Urinary bladder (tissue), 4 donors: Measurements from ENCODE around the gene CCDC141. TPM values are rescaled to one million over a fixed set of nuclear protein-coding genes. Genes with fewer than 3 reads are reported as not detected.
"Not testable (repeated sequence)": the region's sequence is repeated elsewhere in the genome, so short reads cannot be mapped to it uniquely, and the experiment has no call there.

Source experiments
- DNase-seq: peaks from one replicate; pipeline ENCODE4 v3.0.0-alpha.2; 2015; ENCODE audit errors: extremely low spot score
- H3K27ac ChIP-seq: one replicate; pipeline ENCODE4 v1.5.1; 2013; ENCODE audit warnings: low read depth, mild to moderate bottlenecking, moderate library complexity
- H3K36me3 ChIP-seq: one replicate; pipeline ENCODE4 v1.6.1; 2013; ENCODE audit warnings: mild to moderate bottlenecking, moderate library complexity; ENCODE audit not compliant: insufficient read depth
- H3K4me1 ChIP-seq: one replicate; pipeline ENCODE4 v1.6.1; 2013; ENCODE audit warnings: mild to moderate bottlenecking, moderate library complexity; ENCODE audit not compliant: insufficient read depth
- H3K4me3 ChIP-seq: one replicate; pipeline ENCODE4 v1.5.1; 2013; ENCODE audit warnings: low read depth, low read length
- WGBS: extraction: QIAGEN DNeasy Blood & Tissue Kit; methylation state at CpG from one replicate; pipeline ENCODE4 v1.1.7; 2013; 5-methylcytosine and 5-hydroxymethylcytosine counted together
- polyA plus RNA-seq: library from polyadenylated mRNA; stranded (reverse); fragments of 200-250 nt; gene quantifications from one replicate; pipeline ENCODE4 v1.2.3, GENCODE V29; 2013
- total RNA-seq: library from RNA; depleted of rRNA; stranded (reverse); fragments of >200 nt; gene quantifications from one replicate; pipeline ENCODE4 v1.2.3, GENCODE V29; 2014
- donor health status: healthy with polysubstance abuse.
- donor health status: healthy.

CCDC141 gene
- total and polyA plus RNA-seq, 2 donors, result 0.20 to 18.0 TPM

DNA sequence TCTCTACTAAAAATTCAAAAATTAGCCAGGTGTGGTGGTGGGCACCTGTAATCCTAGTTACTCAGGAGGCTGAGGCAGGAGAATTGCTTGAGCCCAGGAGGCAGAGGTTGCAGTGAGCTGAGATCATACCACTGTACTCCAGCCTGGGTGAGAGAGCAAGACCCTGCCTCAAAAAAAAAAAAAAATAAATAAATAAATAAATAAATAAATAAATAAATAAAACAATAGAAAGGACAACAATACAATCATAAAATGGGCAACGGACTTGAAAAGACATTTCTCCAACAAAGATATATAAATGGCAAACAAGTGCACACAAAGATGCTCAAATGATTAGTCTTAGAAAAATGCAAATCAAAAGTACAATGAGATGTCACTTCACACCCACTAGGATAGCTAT lies 60.5 kb downstream of the CCDC141 start:
- DNase-seq, H3K36me3 ChIP-seq, H3K4me3 ChIP-seq, H3K27ac ChIP-seq, H3K4me1 ChIP-seq: not testable (repeated sequence)
- WGBS, result 42% methylated on average over 1 of the region's 1 CpG

DNA sequence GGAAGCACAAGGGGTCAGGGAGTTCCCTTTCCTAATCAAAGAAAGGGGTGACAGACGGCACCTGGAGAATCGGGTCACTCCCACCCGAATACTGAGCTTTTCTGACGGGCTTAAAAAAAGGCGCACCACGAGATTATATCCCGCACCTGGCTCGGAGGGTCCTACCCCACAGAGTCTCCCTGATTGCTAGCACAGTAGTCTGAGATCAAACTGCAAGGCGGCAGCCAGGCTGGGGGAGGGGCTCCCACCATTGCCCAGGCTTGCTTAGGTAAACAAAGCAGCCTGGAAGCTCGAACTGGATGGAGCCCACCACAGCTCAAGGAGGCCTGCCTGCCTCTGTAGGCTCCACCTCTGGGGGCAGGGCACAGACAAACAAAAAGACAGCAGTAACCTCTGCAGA lies 67.3 kb downstream of the CCDC141 start:
- H3K4me3 ChIP-seq, H3K36me3 ChIP-seq, DNase-seq, H3K27ac ChIP-seq, H3K4me1 ChIP-seq: not testable (repeated sequence)
- 75% methylated on average over 10 of the region's 10 CpGs for WGBS

DNA sequence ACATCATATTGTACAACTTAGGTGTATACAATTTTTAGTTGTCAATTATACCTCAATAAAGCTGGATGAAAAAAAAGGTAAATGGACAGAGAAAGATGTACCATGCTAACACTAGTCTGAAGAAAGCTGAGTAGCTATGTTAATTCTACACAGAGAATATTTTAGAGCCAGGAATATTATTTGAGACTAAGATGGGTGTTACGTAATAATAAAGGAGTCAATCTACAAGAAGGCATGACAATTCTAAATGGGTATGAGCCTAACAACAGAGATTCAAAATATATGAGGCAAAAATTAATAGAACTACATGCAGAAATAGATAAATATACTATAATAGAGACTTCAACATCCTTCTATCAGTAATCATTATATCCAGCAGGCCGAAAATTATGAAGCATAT lies 69.1 kb downstream of the CCDC141 start:
- Histone ChIP-seq H3K36me3 (no peaks in the 10 kb centered on the region), H3K4me1 (no peaks in the 10 kb centered on the region), H3K27ac (no peak overlapping the region), H3K4me3 (no peak overlapping the region)
- WGBS, result 86% methylated on average over 2 of the region's 2 CpGs
- no peak for DNase-seq

DNA sequence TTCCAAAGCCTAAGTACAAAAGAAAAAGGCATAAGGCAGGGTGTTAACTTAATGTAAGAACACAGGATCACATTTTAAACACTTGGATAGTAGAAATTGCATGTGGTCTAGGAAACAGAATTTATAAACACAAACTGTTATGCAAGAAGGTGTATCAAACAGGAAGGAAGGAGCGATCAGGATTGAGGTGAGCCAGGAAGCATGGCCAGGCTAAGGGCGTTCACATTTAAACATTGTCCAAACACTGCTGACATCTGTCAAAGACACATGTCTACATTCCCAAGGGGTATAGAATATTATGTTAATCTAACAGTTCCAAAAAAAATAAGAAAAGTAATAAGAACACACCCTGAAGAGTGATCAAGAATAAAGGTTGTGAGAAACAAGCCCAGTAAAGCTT lies 71.3 kb downstream of the CCDC141 start:
- 72% methylated on average over 2 of the region's 2 CpGs for WGBS
- no peak for DNase-seq
- Histone ChIP-seq H3K36me3 (no peaks in the 10 kb centered on the region), H3K4me1 (no peaks in the 10 kb centered on the region), H3K4me3 (no peak overlapping the region), H3K27ac (no peak overlapping the region)

DNA sequence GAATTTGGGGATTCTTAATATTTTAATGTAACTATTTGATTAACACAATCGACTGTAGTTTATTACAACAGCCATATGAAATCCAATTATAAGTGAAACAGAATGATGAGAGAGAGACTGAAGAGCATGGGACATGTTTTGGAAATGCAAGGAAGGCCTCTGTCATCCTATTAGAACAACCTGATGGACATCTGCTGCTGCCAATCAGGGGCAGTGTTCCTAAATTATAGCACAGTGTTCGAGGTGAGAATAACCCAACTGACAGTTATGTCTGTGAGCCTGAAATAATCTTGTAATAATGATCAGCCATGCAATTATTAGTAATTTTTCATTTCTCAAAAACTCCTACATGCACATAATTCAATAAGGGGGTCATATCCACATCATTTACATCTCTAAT lies 73.6 kb downstream of the CCDC141 start:
- H3K4me3 ChIP-seq, result no peak overlapping the region
- H3K27ac ChIP-seq, result no peak overlapping the region
- WGBS, result 81% methylated on average over 2 of the region's 2 CpGs
- DNase-seq, result no peak
- H3K36me3 ChIP-seq, result no peaks in the 10 kb centered on the region
- no peaks in the 10 kb centered on the region for H3K4me1 ChIP-seq

DNA sequence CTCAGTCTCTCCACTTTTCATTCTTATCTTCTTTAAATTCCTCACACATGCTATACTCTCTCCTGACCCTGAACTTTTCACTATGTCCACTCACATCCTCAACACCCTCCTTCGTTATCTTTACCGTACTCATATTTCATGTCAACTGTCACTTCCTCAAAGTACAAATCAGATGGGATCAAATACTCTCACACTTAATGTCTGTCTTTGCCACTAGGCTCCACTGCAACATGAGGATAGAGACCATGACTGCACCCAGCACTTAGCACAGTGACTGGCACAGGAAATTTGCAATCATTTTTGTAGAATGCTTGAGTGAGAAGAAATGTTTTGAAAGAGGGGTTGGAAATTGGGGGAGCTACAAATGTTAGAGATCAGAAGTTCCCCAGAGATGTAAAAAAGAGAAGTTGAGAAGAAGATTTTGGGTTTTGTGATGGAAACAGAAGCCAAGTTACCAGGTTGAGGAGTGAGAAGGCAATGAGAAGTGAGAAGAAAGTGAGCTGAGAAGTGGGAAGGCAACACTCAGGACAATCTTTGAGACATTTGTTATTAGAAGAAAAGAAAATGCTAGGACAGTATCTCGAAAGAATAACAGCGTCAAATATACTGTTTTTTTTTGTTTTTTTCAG lies 87.0 kb downstream of the CCDC141 start:
- no peaks in the 10 kb centered on the region for H3K4me1 ChIP-seq
- no peaks in the 10 kb centered on the region for H3K36me3 ChIP-seq
- no peak overlapping the region for H3K27ac ChIP-seq
- H3K4me3 ChIP-seq, result no peak overlapping the region
- 76% methylated on average over 4 of the region's 4 CpGs for WGBS
- no peak for DNase-seq

DNA sequence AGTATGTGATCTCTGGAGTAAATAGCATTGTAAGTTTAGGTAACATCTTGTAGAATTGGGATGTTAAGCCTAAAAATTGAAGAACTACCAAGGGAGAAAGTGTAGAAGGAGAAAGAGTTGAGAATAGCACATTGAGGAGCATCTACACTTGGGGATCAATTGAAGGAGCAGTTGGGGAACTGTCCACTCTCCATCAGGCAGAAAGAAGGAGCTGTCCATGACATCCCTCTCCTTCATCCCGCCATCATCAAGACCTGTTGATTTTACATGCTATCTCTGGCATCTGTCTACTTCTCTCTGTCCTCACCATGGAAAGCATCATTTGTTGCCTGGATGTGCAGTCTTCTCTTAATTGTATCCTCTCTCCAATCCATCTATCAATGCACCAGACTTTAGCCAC lies 87.8 kb downstream of the CCDC141 start:
- H3K4me3 ChIP-seq, result no peak overlapping the region
- H3K27ac ChIP-seq, result no peak overlapping the region
- no peak for DNase-seq
- H3K36me3 ChIP-seq, result no peaks in the 10 kb centered on the region
- no peaks in the 10 kb centered on the region for H3K4me1 ChIP-seq
- WGBS, result 86% methylated on average over 1 of the region's 1 CpG

DNA sequence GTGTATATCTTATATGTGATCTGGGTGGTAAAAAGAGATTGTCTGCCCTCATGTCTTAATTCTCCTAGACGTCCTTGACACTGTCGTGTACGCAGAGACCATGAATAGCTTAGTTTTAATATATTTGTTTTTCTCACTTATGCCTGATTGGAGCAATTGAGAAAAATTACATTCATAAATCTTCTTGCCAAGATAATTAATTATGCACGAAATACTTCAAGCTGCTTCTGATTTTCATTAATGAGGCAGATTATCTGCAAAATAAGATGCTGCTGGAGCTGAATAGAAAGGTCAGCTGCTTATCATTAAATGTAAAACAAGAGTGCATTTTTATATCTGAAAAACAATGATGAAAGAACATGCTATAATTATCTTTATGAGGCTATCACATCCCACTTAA lies 95.9 kb downstream of the CCDC141 start:
- 77% methylated on average over 4 of the region's 4 CpGs for WGBS
- no peak overlapping the region for H3K4me3 ChIP-seq

DNA sequence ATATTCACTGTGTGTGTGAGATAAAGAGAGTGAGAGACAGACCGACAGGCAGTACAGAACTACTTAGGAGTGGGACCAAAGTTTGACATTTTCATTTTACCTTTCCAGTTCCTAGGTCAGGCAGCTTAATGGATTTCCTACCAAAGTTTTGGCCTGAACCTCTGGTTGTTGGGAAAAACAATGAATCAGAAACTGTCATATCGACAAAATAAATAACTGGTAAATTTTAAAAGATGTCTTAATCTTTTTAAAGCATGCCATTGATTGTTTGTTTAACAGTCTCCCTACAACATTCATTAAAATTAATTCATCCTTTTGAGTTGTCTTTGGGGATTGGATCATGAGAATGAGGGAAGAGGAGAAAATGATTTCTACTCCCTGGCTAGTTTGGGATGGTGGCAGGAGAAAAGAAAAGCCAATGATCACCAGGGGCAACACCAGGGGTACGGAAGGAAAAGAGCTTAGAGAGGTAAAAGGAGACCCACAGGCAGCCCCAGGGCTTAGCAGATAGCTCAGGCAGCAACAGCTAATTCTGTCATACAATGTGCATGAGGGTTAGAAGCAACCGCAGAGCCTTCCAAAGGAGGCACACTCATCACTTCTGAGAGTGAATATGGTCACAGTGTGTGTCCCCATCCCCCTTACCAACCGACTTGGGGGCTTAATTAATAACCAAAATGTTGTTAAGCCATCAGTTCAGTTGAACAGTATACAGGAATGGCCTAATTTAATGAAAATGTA lies 98.5 kb downstream of the CCDC141 start:
- 89% methylated on average over 5 of the region's 5 CpGs for WGBS
- no peak for DNase-seq
- Histone ChIP-seq H3K27ac (no peak overlapping the region), H3K4me3 (no peak overlapping the region), H3K4me1 (no peaks in the 10 kb centered on the region), H3K36me3 (no peaks in the 10 kb centered on the region)

More for the DNA sequence above, 95.9 kb downstream of the CCDC141 start:
- H3K4me1 ChIP-seq, result no peaks in the 10 kb centered on the region
- no peak overlapping the region for H3K27ac ChIP-seq
- no peaks in the 10 kb centered on the region for H3K36me3 ChIP-seq
- no peak for DNase-seq

DNA sequence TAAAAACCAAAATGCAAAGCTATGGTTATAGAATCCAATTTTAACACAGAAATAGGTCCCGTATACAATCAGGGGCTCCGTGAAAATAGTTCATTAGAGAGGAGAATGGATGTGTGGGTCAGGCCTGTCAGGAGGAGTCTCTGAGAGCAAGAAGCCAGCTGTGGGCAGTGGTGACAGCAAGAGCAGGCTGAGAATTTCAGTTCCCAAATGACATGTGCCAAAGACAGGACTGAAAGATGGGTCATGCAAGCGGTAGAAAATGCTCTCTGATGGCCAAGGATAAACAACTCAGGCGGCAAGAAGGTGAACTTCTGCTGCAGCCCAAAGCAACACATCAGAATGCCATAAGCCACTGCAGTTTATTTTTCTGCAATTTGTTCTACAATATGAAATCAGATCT lies 100.4 kb downstream of the CCDC141 start:
- Histone ChIP-seq H3K27ac (no peak overlapping the region), H3K36me3 (no peaks in the 10 kb centered on the region), H3K4me3 (no peak overlapping the region), H3K4me1 (no peaks in the 10 kb centered on the region)
- 73% methylated on average over 4 of the region's 4 CpGs for WGBS
- DNase-seq, result no peak

DNA sequence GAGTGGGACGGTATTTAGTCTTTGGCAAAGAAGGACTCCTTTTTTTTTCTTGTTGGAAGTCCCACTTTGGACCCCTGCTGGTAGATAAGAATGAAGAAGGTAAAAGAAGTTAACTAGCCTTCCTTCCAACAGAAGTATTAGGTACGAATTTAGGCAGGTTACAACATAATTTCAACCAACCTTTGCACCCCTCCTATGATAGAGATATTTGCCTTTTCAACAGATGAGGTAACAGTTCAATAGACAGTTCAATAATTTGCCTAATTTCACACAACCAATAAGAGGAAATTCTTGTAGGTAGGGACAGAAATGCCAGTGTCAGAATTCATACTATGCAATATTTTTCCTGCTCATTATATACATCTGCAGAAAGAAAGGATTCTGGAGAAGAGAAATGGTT lies 100.8 kb downstream of the CCDC141 start:
- no peaks in the 10 kb centered on the region for H3K36me3 ChIP-seq
- no peak for DNase-seq
- no peak overlapping the region for H3K4me3 ChIP-seq
- H3K27ac ChIP-seq, result no peak overlapping the region
- no peaks in the 10 kb centered on the region for H3K4me1 ChIP-seq
- WGBS, result 85% methylated on average over 2 of the region's 2 CpGs

DNA sequence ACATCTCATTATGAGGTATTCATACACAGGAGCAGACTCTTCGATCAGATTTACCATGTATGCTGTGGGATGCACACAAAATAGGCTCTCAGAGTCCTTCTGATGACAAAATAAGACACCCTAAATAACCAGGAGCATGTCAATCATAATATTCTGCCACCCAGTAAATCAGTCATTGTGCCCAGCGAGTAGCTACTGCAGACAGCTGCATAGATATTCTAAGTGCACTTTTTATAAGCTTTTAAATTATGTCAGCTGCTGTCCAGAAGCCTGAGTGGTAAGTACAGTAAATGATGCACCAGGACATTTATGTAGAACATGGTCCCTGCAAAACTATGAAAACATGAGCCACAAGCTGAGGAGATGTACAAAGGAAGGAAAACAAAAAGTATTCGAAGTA lies 102.9 kb downstream of the CCDC141 start:
- H3K4me3 ChIP-seq, result no peak overlapping the region
- DNase-seq, result no peak
- H3K27ac ChIP-seq, result no peak overlapping the region
- WGBS, result 82% methylated on average over 3 of the region's 3 CpGs
- no peaks in the 10 kb centered on the region for H3K36me3 ChIP-seq
- no peaks in the 10 kb centered on the region for H3K4me1 ChIP-seq

DNA sequence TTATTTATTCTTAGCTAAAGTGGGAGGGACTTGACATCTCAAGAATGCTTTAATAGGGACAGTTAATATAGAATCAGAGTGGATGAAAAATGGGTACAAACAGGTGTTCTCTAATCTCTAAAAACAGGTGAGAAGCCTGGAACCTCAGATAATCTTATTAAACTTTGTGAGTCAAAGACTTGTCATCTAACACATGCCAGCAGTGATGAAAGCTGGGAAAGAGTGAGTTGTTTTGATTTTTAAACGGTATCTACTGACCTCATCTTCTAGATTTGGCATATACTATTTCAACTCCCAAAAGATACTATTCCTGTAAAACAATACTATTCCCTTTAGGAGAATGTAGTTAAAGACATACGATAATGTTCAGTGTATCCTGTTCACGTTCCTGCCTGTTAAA lies 103.4 kb downstream of the CCDC141 start:
- Histone ChIP-seq H3K27ac (no peak overlapping the region), H3K36me3 (no peaks in the 10 kb centered on the region), H3K4me3 (no peak overlapping the region), H3K4me1 (no peaks in the 10 kb centered on the region)
- DNase-seq, result no peak
- WGBS, result 53% methylated on average over 3 of the region's 3 CpGs

DNA sequence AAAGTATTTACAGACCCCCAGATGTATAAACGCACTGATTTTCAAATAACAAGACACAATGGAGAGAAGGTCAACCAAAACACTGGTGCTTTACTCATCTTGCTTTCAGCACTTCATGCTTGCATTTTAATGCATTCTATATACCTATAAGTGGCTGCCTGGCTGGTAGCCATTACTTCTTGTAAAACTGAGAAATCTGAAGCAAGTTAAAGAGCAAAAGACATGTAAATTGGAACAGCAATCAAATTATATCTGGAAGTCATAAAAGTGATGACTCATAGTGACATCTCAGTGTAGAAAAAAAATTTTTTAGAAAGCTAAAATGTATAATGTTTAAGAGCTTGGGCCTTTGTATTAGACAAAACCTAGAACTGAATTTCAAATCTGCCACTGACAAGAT lies 106.2 kb downstream of the CCDC141 start:
- Histone ChIP-seq H3K36me3 (no peaks in the 10 kb centered on the region), H3K27ac (no peak overlapping the region), H3K4me3 (no peak overlapping the region), H3K4me1 (no peaks in the 10 kb centered on the region)
- no peak for DNase-seq
- WGBS, result 87% methylated on average over 1 of the region's 1 CpG
